ENCODE data around the gene FHAD1. TPM values are rescaled to one million over a fixed set of nuclear protein-coding genes. Genes with fewer than 3 reads are reported as not detected.
A peak's percentile ranks its signal among the peaks of the same experiment; 100 is the strongest.

The FHAD1 gene
- total and polyA plus RNA-seq, 9 of the 15 experiments (the other 6 are each of a cell fraction or from before 2014, with no cell fraction given) = 0.32 to 2.1 (median 1.5) TPM; not detected in 1

- TF ChIP-seq HNRNPL (IDR thresholded peaks at IDR 0.05; ENCODE audit: low read depth, low read length) (no peak), CHD4 (IDR thresholded peaks at IDR 0.05; ENCODE audit: insufficient read depth, insufficient replicate concordance, low read depth, low read length, poor library complexity, severe bottlenecking) (no peak), ZNF347 (CRISPR knock-in tag; IDR thresholded peaks at IDR 0.05; ENCODE audit: low read depth) (no peak), MLX (CRISPR knock-in tag; conservative IDR thresholded peaks at IDR 0.05) (no peak), ATF7 (IDR thresholded peaks at IDR 0.05) (no peak), SMARCC2 (IDR thresholded peaks at IDR 0.05; ENCODE audit: low read depth) (peak; percentile 79), CREM (IDR thresholded peaks at IDR 0.05; ENCODE audit: low read depth) (peak; percentile 71), KLF16 (IDR thresholded peaks at IDR 0.05) (peak; percentile 39; the same call in 1 of the 2 replicates), RBFOX2 (IDR thresholded peaks at IDR 0.05; ENCODE audit: low read depth, low read length) (no peak), ZNF830 (CRISPR knock-in tag; IDR thresholded peaks at IDR 0.05) (no peak), ZNF253 (CRISPR knock-in tag; conservative IDR thresholded peaks at IDR 0.05) (no peak), ILF3 (IDR thresholded peaks at IDR 0.05; ENCODE audit: borderline replicate concordance) (no peak), CHD7 (IDR thresholded peaks at IDR 0.05; ENCODE audit: low read depth, low read length) (no peak), FOXJ2 (tag; IDR thresholded peaks at IDR 0.05) (no peak), ARHGAP35 (IDR thresholded peaks at IDR 0.05; ENCODE audit: partially characterized antibody) (no peak), EP300 (IDR thresholded peaks at IDR 0.05; ENCODE audit: low read length) (peak; percentile 65; the same call in 1 of the 2 replicates)
Measured at GRCh38 chr1:15417059-15417934, 170.3 kb downstream of the FHAD1 start (continued).

Data from K562 (cell line).